Activated CD4-positive, CD25-positive, alpha-beta regulatory T cell treated with anti-CD3 and anti-CD28 coated beads, Interleukin-2, amount 50 U/mL, for 72 hours (primary cell): ENCODE results near the gene RPTOR.
"Not testable (repeated sequence)": the region's sequence is repeated elsewhere in the genome, so short reads cannot be mapped to it uniquely, and the experiment has no call there.

Experiments
- DNase-seq: peaks from one replicate; pipeline ENCODE4 v3.0.0; 2021

Gene RPTOR

GRCh38 chr17:80871341-80871740, 326.7 kb downstream of the RPTOR start:
- DNase-seq, result no peak

- DNase-seq, result no peak
Observed at GRCh38 chr17:80872001-80872500, 327.4 kb downstream of the RPTOR start.

GRCh38 chr17:80872501-80873306, 328.1 kb downstream of the RPTOR start:
- no peak for DNase-seq

GRCh38 chr17:80873307-80873951, 328.8 kb downstream of the RPTOR start:
- DNase-seq, result no peak

GRCh38 chr17:80874866-80875445, 330.3 kb downstream of the RPTOR start:
- DNase-seq, result no peak

GRCh38 chr17:80875480-80875995, 330.9 kb downstream of the RPTOR start:
- not testable (repeated sequence) for DNase-seq

- not testable (repeated sequence) for DNase-seq
Observed at GRCh38 chr17:80876456-80876949, 331.9 kb downstream of the RPTOR start.

GRCh38 chr17:80876950-80877728, 332.5 kb downstream of the RPTOR start:
- peak; percentile 59 for DNase-seq

- peak; percentile 64 for DNase-seq
Observed at GRCh38 chr17:80877729-80878303, 333.2 kb downstream of the RPTOR start.

- no peak for DNase-seq
Observed at GRCh38 chr17:80878876-80879722, 334.5 kb downstream of the RPTOR start.

- DNase-seq, result no peak
Observed at GRCh38 chr17:80879723-80880647, 335.3 kb downstream of the RPTOR start.

- no peak for DNase-seq
Observed at GRCh38 chr17:80880648-80880985, 336.0 kb downstream of the RPTOR start.

GRCh38 chr17:80881306-80881705, 336.7 kb downstream of the RPTOR start:
- no peak for DNase-seq

- DNase-seq, result no peak
Observed at GRCh38 chr17:80882323-80882722, 337.7 kb downstream of the RPTOR start.

- DNase-seq, result no peak
Observed at GRCh38 chr17:80882926-80883685, 338.5 kb downstream of the RPTOR start.

- DNase-seq, result no peak
Observed at GRCh38 chr17:80883831-80884735, 339.4 kb downstream of the RPTOR start.

- DNase-seq, result no peak
Observed at GRCh38 chr17:80884811-80885210, 340.2 kb downstream of the RPTOR start.

GRCh38 chr17:80885947-80886582, 341.4 kb downstream of the RPTOR start:
- no peak for DNase-seq
